Memory B cell (primary cell): ENCODE measurements around the gene TULP1.

Experiments used
- ATAC-seq: fragments of 150-1000 bp; cut with Tn5 transposase; 2 replicates; pipeline ENCODE4 v1.10.0; 2021; ENCODE audit warnings: low read depth, mild to moderate bottlenecking, moderate library complexity
- DNase-seq, 2 donors: peaks; one replicate each; pipeline ENCODE4 v3.0.0; 2022; ENCODE audit warnings: low spot score in 2 of 2
- H3K27ac Mint-ChIP-seq: one replicate; pipeline ENCODE4 v1.8.0; 2022; ENCODE audit warnings: mild to moderate bottlenecking, moderate library complexity, mixed read lengths
- H3K27me3 Mint-ChIP-seq: one replicate; pipeline ENCODE4 v1.8.0; 2022; ENCODE audit warnings: mixed read lengths
- H3K36me3 Mint-ChIP-seq: one replicate; pipeline ENCODE4 v1.8.0; 2022; ENCODE audit warnings: mild to moderate bottlenecking, mixed read lengths
- H3K4me1 Mint-ChIP-seq: one replicate; pipeline ENCODE4 v1.8.0; 2022; ENCODE audit warnings: mixed read lengths
- H3K4me3 Mint-ChIP-seq: one replicate; pipeline ENCODE4 v1.8.0; 2022; ENCODE audit warnings: mild to moderate bottlenecking, moderate library complexity, mixed read lengths
- H3K9me3 Mint-ChIP-seq: one replicate; pipeline ENCODE4 v1.8.0; 2022; ENCODE audit warnings: mixed read lengths

Gene TULP1

GRCh38 chr6:35512740-35513139 is at the start of gene TULP1:
Gene TULP1, minus strand, starts transcription at chr6:35512896. Its CDS starts 38 bp downstream, at chr6:35512858.
- H3K36me3 Mint-ChIP-seq, result no peaks in the 10 kb centered on the region
- ATAC-seq, result no peak
- H3K4me3 Mint-ChIP-seq, result no peak within 1 kb of the TSS
- H3K27ac Mint-ChIP-seq, result no peak within 1 kb of the TSS
- no peaks in the 10 kb centered on the region for H3K9me3 Mint-ChIP-seq
- H3K4me1 Mint-ChIP-seq, result peaks cover 8% of the 10 kb centered on the region
- DNase-seq, result no peak
- H3K27me3 Mint-ChIP-seq, result peaks cover 25% of the 10 kb centered on the region

- Mint-ChIP-seq H3K27me3 (peaks cover 13% of the 10 kb centered on the region), H3K27ac (no peak overlapping the region), H3K4me1 (peaks cover 7% of the 10 kb centered on the region), H3K9me3 (no peaks in the 10 kb centered on the region), H3K36me3 (no peaks in the 10 kb centered on the region), H3K4me3 (no peak overlapping the region)
- ATAC-seq (no peak), DNase-seq (no peak)
Measured at GRCh38 chr6:35562060-35562459, 49.4 kb upstream of the TULP1 start.

GRCh38 chr6:35561113-35561512 is 48.4 kb upstream of the TULP1 start:
- Mint-ChIP-seq H3K27ac (no peak overlapping the region), H3K36me3 (no peaks in the 10 kb centered on the region), H3K4me3 (no peak overlapping the region), H3K4me1 (peaks cover 7% of the 10 kb centered on the region), H3K9me3 (no peaks in the 10 kb centered on the region), H3K27me3 (peaks cover 11% of the 10 kb centered on the region)
- DNase-seq (no peak), ATAC-seq (peak; percentile 15)

GRCh38 chr6:35558571-35558970 is 45.9 kb upstream of the TULP1 start:
- H3K36me3 Mint-ChIP-seq, result no peaks in the 10 kb centered on the region
- no peak overlapping the region for H3K27ac Mint-ChIP-seq
- H3K9me3 Mint-ChIP-seq, result no peaks in the 10 kb centered on the region
- ATAC-seq (no peak), DNase-seq (no peak)
- peaks cover 13% of the 10 kb centered on the region for H3K27me3 Mint-ChIP-seq
- peaks cover 7% of the 10 kb centered on the region for H3K4me1 Mint-ChIP-seq
- no peak overlapping the region for H3K4me3 Mint-ChIP-seq

- H3K4me1 Mint-ChIP-seq, result peaks cover 7% of the 10 kb centered on the region
- H3K9me3 Mint-ChIP-seq, result no peaks in the 10 kb centered on the region
- no peak overlapping the region for H3K4me3 Mint-ChIP-seq
- no peak overlapping the region for H3K27ac Mint-ChIP-seq
- ATAC-seq (no peak), DNase-seq (no peak)
- H3K36me3 Mint-ChIP-seq, result no peaks in the 10 kb centered on the region
- H3K27me3 Mint-ChIP-seq, result peaks cover 11% of the 10 kb centered on the region
Measured at GRCh38 chr6:35557239-35557638, 44.5 kb upstream of the TULP1 start.

- Mint-ChIP-seq H3K9me3 (peaks cover 4% of the 10 kb centered on the region), H3K27ac (no peak overlapping the region), H3K27me3 (peaks cover 11% of the 10 kb centered on the region), H3K4me3 (no peak overlapping the region), H3K36me3 (peaks cover 4% of the 10 kb centered on the region), H3K4me1 (peaks cover 4% of the 10 kb centered on the region)
- ATAC-seq (no peak), DNase-seq (no peak)
Measured at GRCh38 chr6:35554811-35555210, 42.1 kb upstream of the TULP1 start.

GRCh38 chr6:35553315-35553714 is 40.6 kb upstream of the TULP1 start:
- H3K4me1 Mint-ChIP-seq, result no peaks in the 10 kb centered on the region
- peaks cover 6% of the 10 kb centered on the region for H3K36me3 Mint-ChIP-seq

GRCh38 chr6:35552285-35552917 is 39.7 kb upstream of the TULP1 start:
- H3K36me3 Mint-ChIP-seq, result peaks cover 6% of the 10 kb centered on the region
- DNase-seq (peak; percentile 16 to 26), ATAC-seq (peak; percentile 34)
- peaks cover 6% of the 10 kb centered on the region for H3K9me3 Mint-ChIP-seq
- H3K27ac Mint-ChIP-seq, result no peak overlapping the region
- H3K4me3 Mint-ChIP-seq, result no peak overlapping the region
- H3K27me3 Mint-ChIP-seq, result peaks cover 18% of the 10 kb centered on the region
- no peaks in the 10 kb centered on the region for H3K4me1 Mint-ChIP-seq

More at GRCh38 chr6:35553315-35553714, 40.6 kb upstream of the TULP1 start:
- Mint-ChIP-seq H3K27me3 (peaks cover 11% of the 10 kb centered on the region), H3K4me3 (no peak overlapping the region), H3K9me3 (peaks cover 6% of the 10 kb centered on the region), H3K27ac (no peak overlapping the region)
- no peak for DNase-seq
- no peak for ATAC-seq

- no peak for ATAC-seq
- Mint-ChIP-seq H3K36me3 (peaks cover 6% of the 10 kb centered on the region), H3K27ac (no peak overlapping the region), H3K4me3 (no peak overlapping the region), H3K9me3 (peaks cover 6% of the 10 kb centered on the region), H3K27me3 (peaks cover 14% of the 10 kb centered on the region), H3K4me1 (no peaks in the 10 kb centered on the region)
- DNase-seq, result no peak
Measured at GRCh38 chr6:35550437-35550836, 37.7 kb upstream of the TULP1 start.

GRCh38 chr6:35547676-35548075 is 35.0 kb upstream of the TULP1 start:
- Mint-ChIP-seq H3K4me1 (no peaks in the 10 kb centered on the region), H3K4me3 (no peak overlapping the region)

GRCh38 chr6:35544769-35545361 is 32.2 kb upstream of the TULP1 start:
- Mint-ChIP-seq H3K9me3 (peaks cover 6% of the 10 kb centered on the region), H3K27ac (no peak overlapping the region), H3K4me3 (no peak overlapping the region), H3K36me3 (peaks cover 4% of the 10 kb centered on the region), H3K27me3 (peaks cover 9% of the 10 kb centered on the region), H3K4me1 (no peaks in the 10 kb centered on the region)
- ATAC-seq, result no peak
- DNase-seq, result no peak

More at GRCh38 chr6:35547676-35548075, 35.0 kb upstream of the TULP1 start:
- Mint-ChIP-seq H3K9me3 (peaks cover 6% of the 10 kb centered on the region), H3K36me3 (peaks cover 6% of the 10 kb centered on the region), H3K27ac (no peak overlapping the region), H3K27me3 (peaks cover 12% of the 10 kb centered on the region)
- DNase-seq, result no peak
- no peak for ATAC-seq

GRCh38 chr6:35543459-35544193 is 30.9 kb upstream of the TULP1 start:
- peaks cover 2% of the 10 kb centered on the region for H3K36me3 Mint-ChIP-seq
- H3K27ac Mint-ChIP-seq, result no peak overlapping the region
- H3K9me3 Mint-ChIP-seq, result peaks cover 4% of the 10 kb centered on the region
- no peak overlapping the region for H3K4me3 Mint-ChIP-seq
- H3K27me3 Mint-ChIP-seq, result peaks cover 9% of the 10 kb centered on the region
- no peaks in the 10 kb centered on the region for H3K4me1 Mint-ChIP-seq
- DNase-seq (no peak), ATAC-seq (no peak)

GRCh38 chr6:35541836-35542235 is 29.1 kb upstream of the TULP1 start:
- H3K4me3 Mint-ChIP-seq, result no peak overlapping the region
- no peak overlapping the region for H3K27ac Mint-ChIP-seq
- peaks cover 2% of the 10 kb centered on the region for H3K27me3 Mint-ChIP-seq
- peaks cover 2% of the 10 kb centered on the region for H3K36me3 Mint-ChIP-seq
- DNase-seq (no peak), ATAC-seq (no peak)
- peaks cover 4% of the 10 kb centered on the region for H3K9me3 Mint-ChIP-seq
- H3K4me1 Mint-ChIP-seq, result no peaks in the 10 kb centered on the region

- ATAC-seq, result no peak
- H3K4me1 Mint-ChIP-seq, result peaks cover 3% of the 10 kb centered on the region
- no peak for DNase-seq
- peaks cover 4% of the 10 kb centered on the region for H3K9me3 Mint-ChIP-seq
- H3K4me3 Mint-ChIP-seq, result no peak overlapping the region
- H3K36me3 Mint-ChIP-seq, result peaks cover 2% of the 10 kb centered on the region
- no peak overlapping the region for H3K27ac Mint-ChIP-seq
- H3K27me3 Mint-ChIP-seq, result peaks cover 7% of the 10 kb centered on the region
Measured at GRCh38 chr6:35539223-35539622, 26.5 kb upstream of the TULP1 start.
